Measurements from ENCODE around the gene TAS2R46. TPM values are rescaled to one million over a fixed set of nuclear protein-coding genes. Genes with fewer than 3 reads are reported as not detected.

TAS2R46 gene
- total and polyA plus RNA-seq, 2 of the 4 experiments (the other 2 are of a cell fraction), result 0.09 to 4.7 TPM

DNA sequence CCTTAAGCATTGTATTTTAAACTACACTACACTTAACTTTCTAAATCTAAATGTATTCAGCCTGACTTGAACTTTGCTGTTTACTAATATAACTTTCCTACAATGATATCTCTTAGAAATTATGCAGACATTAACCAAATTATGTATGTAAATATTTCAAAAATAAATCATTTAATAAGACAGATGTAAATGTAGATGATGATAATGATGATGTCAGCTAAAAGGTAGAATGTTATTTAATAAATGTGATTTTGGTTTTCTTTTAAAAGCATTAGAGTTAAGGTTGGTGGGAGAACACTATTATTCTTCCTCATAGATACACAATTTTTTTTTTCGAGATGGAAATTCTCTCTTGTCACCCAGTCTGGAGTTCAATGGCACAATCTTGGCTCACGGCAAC is 19.9 kb upstream of the TAS2R46 start:
- CTCF ChIA-PET, result no interaction called here
- H2BK120ac ChIP-seq (ENCODE audit: low read depth, low read length), result no peak overlapping the region
- H3K4me3 ChIP-seq (ENCODE audit: insufficient read depth, low read depth, low read length), result no peak overlapping the region
- H3K79me1 ChIP-seq (ENCODE audit: low read depth in 1 of 2, low read length in 2 of 2), result peaks cover 0 to 4% of the 10 kb centered on the region in 2 experiments; a peak in 1 of 4 replicates
- ATAC-seq (ENCODE audit: low read depth) (no peak), DNase-seq (no peak)
- no peak overlapping the region for H2BK5ac ChIP-seq (ENCODE audit: low read depth, low read length, poor library complexity, severe bottlenecking)
- no peak overlapping the region for H3K18ac ChIP-seq (ENCODE audit: low read depth, low read length)
- intact Hi-C loops (cut with micrococcal nuclease) (no loop called here), in situ Hi-C loops (cut with MboI; ENCODE audit: low sequenced_read_pairs) (no loop called here), dilution Hi-C loops (cut with HindIII; ENCODE audit: low sequenced_read_pairs, unreplicated experiment) (no loop called here)
- H4K20me1 ChIP-seq (ENCODE audit: insufficient read depth, low read length), result no peaks in the 10 kb centered on the region
- H3K9ac ChIP-seq (ENCODE audit: low read depth, low read length), result no peak overlapping the region
- H2AK9ac ChIP-seq (replicated peaks; ENCODE audit: low read depth, low read length, poor library complexity), result no peak overlapping the region
- TF ChIP-seq FOS (IDR thresholded peaks at IDR 0.05; ENCODE audit: low read depth, low read length), result no peak
- no peak for TF ChIP-seq NFE2L2 (IDR thresholded peaks at IDR 0.05; ENCODE audit: low read depth, low read length)
- TF ChIP-seq, protein P1, sequence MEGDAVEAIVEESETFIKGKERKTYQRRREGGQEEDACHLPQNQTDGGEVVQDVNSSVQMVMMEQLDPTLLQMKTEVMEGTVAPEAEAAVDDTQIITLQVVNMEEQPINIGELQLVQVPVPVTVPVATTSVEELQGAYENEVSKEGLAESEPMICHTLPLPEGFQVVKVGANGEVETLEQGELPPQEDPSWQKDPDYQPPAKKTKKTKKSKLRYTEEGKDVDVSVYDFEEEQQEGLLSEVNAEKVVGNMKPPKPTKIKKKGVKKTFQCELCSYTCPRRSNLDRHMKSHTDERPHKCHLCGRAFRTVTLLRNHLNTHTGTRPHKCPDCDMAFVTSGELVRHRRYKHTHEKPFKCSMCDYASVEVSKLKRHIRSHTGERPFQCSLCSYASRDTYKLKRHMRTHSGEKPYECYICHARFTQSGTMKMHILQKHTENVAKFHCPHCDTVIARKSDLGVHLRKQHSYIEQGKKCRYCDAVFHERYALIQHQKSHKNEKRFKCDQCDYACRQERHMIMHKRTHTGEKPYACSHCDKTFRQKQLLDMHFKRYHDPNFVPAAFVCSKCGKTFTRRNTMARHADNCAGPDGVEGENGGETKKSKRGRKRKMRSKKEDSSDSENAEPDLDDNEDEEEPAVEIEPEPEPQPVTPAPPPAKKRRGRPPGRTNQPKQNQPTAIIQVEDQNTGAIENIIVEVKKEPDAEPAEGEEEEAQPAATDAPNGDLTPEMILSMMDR (conservative IDR thresholded peaks at IDR 0.05; ENCODE audit: low read depth, low read length), result no peak
- peak; percentile 81 for TF ChIP-seq MAFK (IDR thresholded peaks at IDR 0.05; ENCODE audit: low read depth, low read length)
- TF ChIP-seq CHD1 (IDR thresholded peaks at IDR 0.05; ENCODE audit: low read depth, low read length), result no peak
- TF ChIP-seq RFX5 (IDR thresholded peaks at IDR 0.05; ENCODE audit: low read depth, low read length), result no peak
- no peak overlapping the region for H3K56ac ChIP-seq (ENCODE audit: extremely low read depth, insufficient read depth, low read length)
- no peaks in the 10 kb centered on the region; the same call in 1 of the 2 replicates for H3K9me3 ChIP-seq (ENCODE audit: control insufficient read depth, insufficient read depth, low read length)
- POLR2A ChIA-PET (ENCODE audit: unreplicated experiment), result no interaction called here
- H4K8ac ChIP-seq (ENCODE audit: low read depth in 2 of 2, low read length in 2 of 2), result no peak overlapping the region
- no peak overlapping the region for H3K4ac ChIP-seq (ENCODE audit: low read depth, low read length)
- H3K4me1 ChIP-seq (ENCODE audit: control insufficient read depth, insufficient read depth, low read length), result no peaks in the 10 kb centered on the region
- no peak overlapping the region for H3K23ac ChIP-seq (ENCODE audit: low read depth, low read length)
- no peak overlapping the region for H2BK15ac ChIP-seq (ENCODE audit: low read depth, low read length)
- WGBS, 2 experiments (ENCODE audit: extremely low coverage in 2 of 2, insufficient read length in 1 of 2), result no CpG with 5 or more reads among the region's 2 CpGs
- no peaks in the 10 kb centered on the region for H3K27me3 ChIP-seq (ENCODE audit: control insufficient read depth, insufficient read depth, low read length)
- BruUV-seq (replicated peaks), result no TSS peak
- H3K14ac ChIP-seq (replicated peaks; ENCODE audit: low read depth, low read length), result no peak overlapping the region
- H4K91ac ChIP-seq (ENCODE audit: insufficient read depth, low read depth, low read length), result no peak overlapping the region
- H3K4me2 ChIP-seq (ENCODE audit: low read depth, low read length), result no peak overlapping the region
- H2AFZ ChIP-seq (replicated peaks; ENCODE audit: low read length, poor library complexity), result no peak overlapping the region
- H2AK5ac ChIP-seq (ENCODE audit: low read depth, low read length), result no peak overlapping the region
- H3K36me3 ChIP-seq (ENCODE audit: control insufficient read depth, insufficient read depth, low read length), result no peaks in the 10 kb centered on the region
- no peak overlapping the region for H3K27ac ChIP-seq (ENCODE audit: insufficient read depth, low read length)
- H3K9me1 ChIP-seq (ENCODE audit: insufficient read depth, low read length), result no peaks in the 10 kb centered on the region
- no peak overlapping the region for H2BK20ac ChIP-seq (ENCODE audit: low read depth, low read length)
- H4K5ac ChIP-seq (ENCODE audit: low read depth, low read length), result no peak overlapping the region

Data from IMR-90 (cell line).